ENCODE results near the gene EXOC3L4.
A peak's percentile ranks its signal among the peaks of the same experiment; 100 is the strongest.

- TF ChIP-seq CTCF (IDR thresholded peaks at IDR 0.05 in 8 of 11, conservative IDR thresholded peaks at IDR 0.05 in 3 of 11) (peak in 2 of 11 experiments; percentile 6 to 37), POLR2A (IDR thresholded peaks at IDR 0.05) (no peak), POLR2AphosphoS5 (IDR thresholded peaks at IDR 0.05) (peak in 1 of 3 donors; percentile 11)
These were observed 11.1 kb downstream of the EXOC3L4 start for GRCh38 chr14:103105580-103106150.
